Measurements from ENCODE around the gene ECM1.

Gene ECM1

GRCh38 chr1:150507912-150508864, at the start of gene ECM1:
Gene ECM1 (plus strand): TSS chr1:150508109. CDS start chr1:150508210, 101 bp downstream.
- peak within 1 kb of the TSS; percentile 65 for H3K4me3 ChIP-seq (ENCODE audit: low read depth, low read length)
- TF ChIP-seq CTCF (IDR thresholded peaks at IDR 0.05; ENCODE audit: low read depth, low read length) = no peak

GRCh38 chr1:150464422-150464826, 43.5 kb upstream of the ECM1 start:
- peak; percentile 72 for TF ChIP-seq CTCF (IDR thresholded peaks at IDR 0.05; ENCODE audit: low read depth, low read length)
- H3K4me3 ChIP-seq (ENCODE audit: low read depth, low read length) = no peak overlapping the region

GRCh38 chr1:150466964-150467363, 40.9 kb upstream of the ECM1 start:
- no peak for TF ChIP-seq CTCF (IDR thresholded peaks at IDR 0.05; ENCODE audit: low read depth, low read length)

GRCh38 chr1:150469291-150469690, 38.6 kb upstream of the ECM1 start:
- no peak for TF ChIP-seq CTCF (IDR thresholded peaks at IDR 0.05; ENCODE audit: low read depth, low read length)
- H3K4me3 ChIP-seq (ENCODE audit: low read depth, low read length) = no peak overlapping the region

More at GRCh38 chr1:150466964-150467363, 40.9 kb upstream of the ECM1 start:
- H3K4me3 ChIP-seq (ENCODE audit: low read depth, low read length) = no peak overlapping the region

- no peak overlapping the region for H3K4me3 ChIP-seq (ENCODE audit: low read depth, low read length)
- TF ChIP-seq CTCF (IDR thresholded peaks at IDR 0.05; ENCODE audit: low read depth, low read length) = no peak
These were observed 35.2 kb upstream of the ECM1 start for GRCh38 chr1:150472601-150473200.

- no peak overlapping the region for H3K4me3 ChIP-seq (ENCODE audit: low read depth, low read length)
- no peak for TF ChIP-seq CTCF (IDR thresholded peaks at IDR 0.05; ENCODE audit: low read depth, low read length)
These were observed 34.2 kb upstream of the ECM1 start for GRCh38 chr1:150473659-150474058.

- TF ChIP-seq CTCF (IDR thresholded peaks at IDR 0.05; ENCODE audit: low read depth, low read length) = no peak
- no peak overlapping the region for H3K4me3 ChIP-seq (ENCODE audit: low read depth, low read length)
These were observed 33.0 kb upstream of the ECM1 start for GRCh38 chr1:150474869-150475268.

All from WI38 (cell line).